T1000 (cell line): Measurements from ENCODE around the gene TMEM212.
"Not testable (repeated sequence)": the region's sequence is repeated elsewhere in the genome, so short reads cannot be mapped to it uniquely, and the experiment has no call there.

Source experiments
- DNase-seq: peaks from one replicate; lab custom pipeline; 2025; ENCODE audit warnings: mixed read lengths; lab: John Stamatoyannopoulos, UW

TMEM212 gene

GRCh38 chr3:171813278-171813896 lies 29.8 kb upstream of the TMEM212 start:
- no peak for DNase-seq

DNA sequence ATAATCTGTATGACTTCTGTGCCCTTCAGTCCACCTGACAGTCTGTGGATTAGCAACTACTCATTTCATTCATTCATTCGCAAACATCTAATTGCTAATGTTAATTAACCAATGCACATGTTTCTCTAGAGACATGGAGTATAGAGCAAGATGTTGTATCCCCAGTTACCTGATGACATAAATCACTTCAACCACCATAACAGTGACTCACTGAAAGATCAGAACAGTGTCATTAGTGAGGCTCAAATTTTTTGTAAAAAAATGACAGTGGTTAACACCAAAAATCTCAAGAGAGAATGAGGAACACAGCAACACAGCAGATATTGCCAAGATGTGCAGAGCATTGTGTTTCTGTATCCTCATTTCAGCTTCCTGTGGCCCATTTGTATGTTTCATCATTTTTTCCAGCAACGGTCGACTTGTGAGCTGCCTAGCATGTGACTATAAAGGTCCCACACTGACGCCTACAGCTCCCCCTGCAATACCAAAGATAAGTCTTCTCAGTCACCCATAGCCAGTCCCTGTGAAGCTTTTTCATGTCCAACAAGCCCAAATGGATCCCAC lies 29.2 kb upstream of the TMEM212 start:
- no peak for DNase-seq

DNA sequence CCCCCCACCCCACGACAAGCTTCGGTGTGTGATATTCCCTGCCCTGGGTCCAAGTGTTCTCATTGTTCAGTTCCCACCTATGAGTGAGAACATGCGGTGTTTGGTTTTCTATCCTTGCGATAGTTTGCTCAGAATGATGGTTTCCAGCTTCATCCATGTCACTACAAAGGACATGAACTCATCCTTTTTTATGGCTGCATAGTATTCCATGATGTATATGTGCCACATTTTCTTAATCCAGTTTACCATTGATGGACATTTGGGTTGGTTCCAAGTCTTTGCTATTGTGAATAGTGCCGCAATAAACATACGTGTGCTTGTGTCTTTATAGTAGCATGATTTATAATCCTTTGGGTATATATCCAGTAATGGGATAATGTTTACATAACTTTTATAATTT lies 28.5 kb upstream of the TMEM212 start:
- DNase-seq: not testable (repeated sequence)

DNA sequence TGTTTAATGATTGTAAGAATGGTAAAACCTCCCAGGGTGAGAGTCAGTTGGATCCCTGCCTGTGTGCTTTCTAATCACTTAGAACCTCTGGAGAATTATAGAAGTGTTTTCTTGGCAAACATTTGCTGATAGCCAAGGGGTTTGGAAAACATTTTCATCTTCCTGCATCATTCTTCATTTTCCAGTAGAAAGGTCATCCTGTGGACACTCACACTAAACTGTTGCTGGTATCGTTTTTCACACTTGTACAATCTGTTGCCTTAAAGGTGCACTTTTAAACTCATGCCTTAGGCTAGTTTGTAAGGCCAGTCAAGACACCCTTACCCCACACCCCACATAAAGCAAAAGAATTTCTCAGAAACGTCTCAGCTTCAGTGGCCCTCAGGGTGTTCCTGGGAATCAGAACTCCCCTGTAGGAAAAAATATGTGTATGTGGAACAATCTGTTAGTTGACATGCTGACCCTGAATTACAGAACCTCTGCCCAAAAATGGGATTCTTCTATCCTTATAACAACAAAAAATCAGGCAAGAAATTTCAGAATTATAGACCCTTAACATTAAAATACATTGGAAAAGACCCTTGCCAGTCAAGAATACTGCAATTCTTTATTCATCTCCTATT lies 27.1 kb upstream of the TMEM212 start:
- no peak for DNase-seq

DNA sequence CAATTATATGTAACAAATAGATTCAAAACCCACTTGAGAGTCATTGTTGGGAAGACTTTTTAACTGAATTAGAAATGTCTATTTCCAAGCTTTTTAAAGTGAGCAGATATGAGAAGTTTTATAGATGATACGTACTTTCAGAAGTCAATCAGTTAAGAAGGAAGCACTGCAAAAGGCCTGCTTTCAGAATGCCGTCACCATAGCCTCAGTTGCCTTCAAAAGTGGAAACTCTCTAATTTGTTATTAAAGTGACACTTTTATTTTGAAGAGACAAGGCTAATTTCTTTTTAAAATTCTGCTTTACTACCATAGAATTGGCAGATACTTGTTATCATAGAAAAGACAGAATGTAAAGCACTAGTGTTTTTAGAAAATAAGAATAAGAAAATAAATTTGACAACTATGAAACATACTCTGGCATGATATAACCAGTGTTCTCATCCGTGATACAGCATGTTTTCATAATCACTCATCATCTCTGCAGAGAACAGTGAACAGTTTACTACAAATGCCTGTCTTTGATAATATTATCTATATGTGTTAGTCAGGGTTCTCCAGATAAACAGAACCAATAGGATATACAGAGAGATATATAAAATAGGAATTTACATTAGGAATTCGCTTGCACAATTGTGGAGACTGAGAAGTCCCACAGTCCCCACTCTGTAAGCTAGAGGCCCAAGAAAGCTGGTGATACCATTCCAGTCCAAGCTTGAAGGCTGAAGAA lies 25.9 kb upstream of the TMEM212 start:
- DNase-seq: no peak

DNA sequence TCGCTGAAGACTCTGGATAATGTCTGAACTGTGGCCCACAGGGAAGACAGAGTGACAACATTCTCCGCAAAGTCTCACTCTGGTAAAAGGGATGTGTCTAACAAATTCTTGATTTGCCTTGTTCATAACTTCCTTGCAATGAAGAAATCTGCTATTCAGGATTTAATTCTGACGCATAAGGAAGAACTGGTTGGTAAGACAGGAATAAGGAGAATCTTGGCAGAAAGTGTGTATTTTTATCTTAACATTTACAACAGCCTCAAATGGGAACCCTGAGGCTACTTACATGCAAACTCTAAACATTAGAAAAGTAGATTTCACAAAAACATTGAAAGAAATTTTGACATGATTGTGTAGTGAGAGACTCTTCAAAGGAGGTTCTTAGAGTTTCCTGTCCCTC lies 22.1 kb upstream of the TMEM212 start:
- no peak for DNase-seq

DNA sequence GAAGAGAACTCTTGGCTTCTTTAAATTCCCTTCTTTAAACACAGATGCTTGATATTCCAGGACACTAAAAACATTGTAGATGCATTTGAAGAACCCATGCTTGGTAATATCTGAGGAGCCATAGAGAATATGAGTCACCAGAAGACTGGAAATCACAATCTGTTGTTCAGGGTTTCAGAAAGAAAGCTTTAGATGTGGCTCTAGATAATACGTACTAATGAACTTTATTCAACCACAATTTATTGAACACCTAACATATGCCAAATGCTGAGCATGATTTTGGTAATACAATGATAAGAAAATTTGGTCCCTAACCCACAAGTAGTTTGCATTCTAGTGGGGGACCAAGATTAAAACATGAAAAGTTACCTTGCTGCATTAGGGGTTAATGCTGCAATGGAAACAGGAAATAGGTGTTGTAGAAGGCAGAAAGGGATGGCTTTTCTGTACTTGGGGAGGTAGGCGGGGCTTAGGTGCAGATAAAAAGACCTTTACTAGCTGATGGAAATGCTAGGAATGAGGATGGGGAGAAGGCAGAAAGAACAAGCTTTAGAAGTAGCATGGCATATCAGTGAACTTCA lies 21.3 kb upstream of the TMEM212 start:
- DNase-seq: no peak

GRCh38 chr3:171822431-171823106 lies 20.6 kb upstream of the TMEM212 start:
- DNase-seq: no peak

- DNase-seq: no peak
These were observed 19.0 kb upstream of the TMEM212 start for GRCh38 chr3:171824116-171824515.

GRCh38 chr3:171824824-171825221 lies 18.3 kb upstream of the TMEM212 start:
- no peak for DNase-seq

GRCh38 chr3:171825222-171825828 lies 17.8 kb upstream of the TMEM212 start:
- no peak for DNase-seq

DNA sequence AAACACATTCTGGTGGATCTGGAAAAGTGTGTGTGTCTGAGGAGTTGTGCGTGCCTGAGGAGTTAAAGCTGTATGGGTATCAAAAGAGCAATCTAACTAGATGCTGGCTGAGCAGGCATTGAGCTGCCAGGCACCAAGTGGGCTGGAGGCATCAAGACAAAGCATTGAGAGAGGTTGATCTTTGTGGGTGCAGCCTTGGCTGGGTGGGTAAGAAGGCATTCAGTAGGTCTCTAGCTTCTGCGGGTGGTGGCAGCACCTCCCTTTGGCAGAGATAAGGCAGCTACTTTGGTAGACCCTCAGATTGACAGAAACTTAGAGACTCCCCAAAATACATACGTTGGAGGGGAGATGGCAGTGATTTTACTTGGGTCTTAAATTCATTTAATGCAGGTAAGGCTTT lies 15.8 kb upstream of the TMEM212 start:
- DNase-seq: no peak

- no peak for DNase-seq
These were observed 15.2 kb upstream of the TMEM212 start for GRCh38 chr3:171827836-171828458.

DNA sequence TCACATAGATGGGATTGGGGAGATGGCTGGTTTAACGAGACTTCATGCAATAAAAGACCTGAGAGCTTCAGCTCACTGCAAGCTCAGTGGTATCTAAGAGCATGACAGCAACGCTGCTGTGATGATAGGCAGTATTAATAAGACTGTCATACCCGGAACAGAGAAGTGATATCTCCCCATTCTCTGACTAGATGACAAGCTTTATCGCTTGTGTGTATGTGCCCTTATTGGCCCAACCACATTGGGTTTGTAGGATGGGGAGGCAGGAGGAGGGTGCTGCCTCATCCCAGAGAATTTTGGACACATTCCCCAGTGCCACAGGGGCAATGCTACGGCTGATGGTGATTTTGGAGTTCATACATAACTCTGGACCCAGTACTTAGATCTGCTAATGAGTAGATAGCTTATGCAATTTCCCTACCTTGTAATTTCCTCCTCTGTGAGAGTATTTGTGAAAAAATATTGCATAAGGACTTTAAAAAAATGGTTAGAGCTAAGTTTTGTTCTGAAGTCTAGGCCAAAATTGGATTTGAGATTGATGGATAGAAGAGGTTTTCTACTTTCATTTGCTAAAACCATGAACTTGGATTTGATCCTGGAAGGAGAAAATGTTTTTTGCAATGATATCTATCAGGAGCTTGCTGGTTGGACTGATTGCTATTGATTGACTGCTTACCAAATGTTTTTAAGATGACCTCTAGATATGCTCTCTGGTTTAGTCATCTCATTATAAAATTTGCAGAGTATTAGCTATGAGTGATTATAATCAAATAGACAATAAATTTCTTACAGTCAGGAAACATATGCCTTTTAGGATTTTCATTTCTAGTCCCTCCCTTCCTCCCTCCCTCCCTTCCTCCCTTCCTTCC lies 14.0 kb upstream of the TMEM212 start:
- DNase-seq: no peak

GRCh38 chr3:171829841-171830517 lies 13.2 kb upstream of the TMEM212 start:
- no peak for DNase-seq

- no peak for DNase-seq
These were observed 12.7 kb upstream of the TMEM212 start for GRCh38 chr3:171830518-171830875.

DNA sequence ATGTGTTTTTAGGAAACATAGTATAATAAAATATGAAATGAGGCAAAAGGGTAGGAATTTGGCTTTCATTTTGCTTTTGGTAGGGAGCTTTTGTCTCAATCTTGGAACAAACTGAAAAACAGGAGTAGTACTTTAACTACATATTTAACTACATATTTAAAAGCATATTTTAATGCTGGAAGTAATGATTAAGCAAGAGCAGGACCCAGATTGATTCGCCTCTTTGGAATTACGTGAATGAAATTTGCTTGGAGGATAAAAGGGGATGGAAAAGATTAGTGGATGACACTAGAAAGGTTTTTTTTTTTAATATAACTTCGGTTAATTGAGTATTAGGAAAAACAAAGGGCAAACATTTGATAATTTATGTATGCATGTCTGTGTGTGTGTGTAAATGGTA lies 11.2 kb upstream of the TMEM212 start:
- no peak for DNase-seq

GRCh38 chr3:171832989-171833388 lies 10.2 kb upstream of the TMEM212 start:
- no peak for DNase-seq

GRCh38 chr3:171833789-171834460 lies 9.2 kb upstream of the TMEM212 start:
- no peak for DNase-seq
